Liver (tissue), 3 donors: ENCODE results near the gene COPS8.

ENCODE experiments used
- EGR1 ChIP-seq, 2 donors: IDR thresholded peaks; 2 replicates each; pipeline ENCODE4 v1.6.1; 2016 to 2018; ENCODE audit warnings: antibody characterized with exemption in 2 of 2, low read depth in 2 of 2
- GABPA ChIP-seq, 2 donors: IDR thresholded peaks in 1 of 2; conservative IDR thresholded peaks in 1 of 2; 2 replicates each; pipeline ENCODE4 v1.6.1; 2016; ENCODE audit warnings: antibody characterized with exemption in 2 of 2, mild to moderate bottlenecking in 1 of 2, moderate library complexity in 1 of 2
- HNF4G ChIP-seq: IDR thresholded peaks from 2 replicates; pipeline ENCODE4 v1.6.1; 2016; ENCODE audit warnings: antibody characterized with exemption
- SP1 ChIP-seq: IDR thresholded peaks from 2 replicates; pipeline ENCODE4 v1.6.1; 2018; ENCODE audit warnings: antibody characterized with exemption, mild to moderate bottlenecking
- YY1 ChIP-seq: IDR thresholded peaks from 2 replicates; pipeline ENCODE4 v1.6.1; 2016; ENCODE audit warnings: antibody characterized with exemption, mild to moderate bottlenecking
- TF ChIP-seq, protein P1 (sequence below): IDR thresholded peaks from 2 replicates; pipeline ENCODE4 v1.6.1; 2016; ENCODE audit warnings: antibody characterized with exemption
- TF ChIP-seq, protein P2 (sequence below): fragments of 150-350 bp; IDR thresholded peaks from 2 replicates; pipeline ENCODE4 v1.5.1; 2017; ENCODE audit warnings: improper control_type of control experiment, low read depth, low read length; ENCODE audit not compliant: missing input control
- TF ChIP-seq, protein P3 (sequence below): IDR thresholded peaks from 2 replicates; pipeline ENCODE4 v1.6.1; 2016; ENCODE audit warnings: antibody characterized with exemption
- donor health status: healthy.
- donor health status: healthy.

DNA sequence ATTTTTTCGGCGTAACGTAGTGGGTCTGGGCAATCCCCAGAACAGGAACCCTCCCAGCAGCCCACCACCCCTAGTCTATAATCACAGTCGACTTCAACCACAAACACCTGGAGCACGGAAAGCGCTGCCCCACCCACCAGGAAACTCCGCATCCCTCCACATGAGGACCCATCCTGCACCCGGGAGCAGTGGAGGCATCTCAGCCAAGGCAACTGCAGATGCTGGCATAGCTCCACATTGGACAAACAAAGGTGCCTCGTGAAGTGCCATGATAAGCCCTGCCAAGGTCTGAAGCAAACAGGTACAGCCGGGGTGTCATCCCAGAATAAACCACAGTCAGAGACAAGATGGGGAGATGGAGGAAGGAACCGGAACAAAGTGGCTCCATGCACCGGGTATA lies 24.3 kb upstream of the COPS8 start:
- TF ChIP-seq, protein P1, sequence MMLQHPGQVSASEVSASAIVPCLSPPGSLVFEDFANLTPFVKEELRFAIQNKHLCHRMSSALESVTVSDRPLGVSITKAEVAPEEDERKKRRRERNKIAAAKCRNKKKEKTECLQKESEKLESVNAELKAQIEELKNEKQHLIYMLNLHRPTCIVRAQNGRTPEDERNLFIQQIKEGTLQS: no peak
- TF ChIP-seq, protein P2, sequence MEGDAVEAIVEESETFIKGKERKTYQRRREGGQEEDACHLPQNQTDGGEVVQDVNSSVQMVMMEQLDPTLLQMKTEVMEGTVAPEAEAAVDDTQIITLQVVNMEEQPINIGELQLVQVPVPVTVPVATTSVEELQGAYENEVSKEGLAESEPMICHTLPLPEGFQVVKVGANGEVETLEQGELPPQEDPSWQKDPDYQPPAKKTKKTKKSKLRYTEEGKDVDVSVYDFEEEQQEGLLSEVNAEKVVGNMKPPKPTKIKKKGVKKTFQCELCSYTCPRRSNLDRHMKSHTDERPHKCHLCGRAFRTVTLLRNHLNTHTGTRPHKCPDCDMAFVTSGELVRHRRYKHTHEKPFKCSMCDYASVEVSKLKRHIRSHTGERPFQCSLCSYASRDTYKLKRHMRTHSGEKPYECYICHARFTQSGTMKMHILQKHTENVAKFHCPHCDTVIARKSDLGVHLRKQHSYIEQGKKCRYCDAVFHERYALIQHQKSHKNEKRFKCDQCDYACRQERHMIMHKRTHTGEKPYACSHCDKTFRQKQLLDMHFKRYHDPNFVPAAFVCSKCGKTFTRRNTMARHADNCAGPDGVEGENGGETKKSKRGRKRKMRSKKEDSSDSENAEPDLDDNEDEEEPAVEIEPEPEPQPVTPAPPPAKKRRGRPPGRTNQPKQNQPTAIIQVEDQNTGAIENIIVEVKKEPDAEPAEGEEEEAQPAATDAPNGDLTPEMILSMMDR: no peak
- TF ChIP-seq SP1 (no peak), GABPA (IDR thresholded peaks at IDR 0.05 in 1 of 2, conservative IDR thresholded peaks at IDR 0.05 in 1 of 2) (no peak), EGR1 (IDR thresholded peaks at IDR 0.05; ENCODE audit: low read depth in 2 of 2) (no peak), YY1 (no peak), HNF4G (no peak)
- TF ChIP-seq, protein P3, sequence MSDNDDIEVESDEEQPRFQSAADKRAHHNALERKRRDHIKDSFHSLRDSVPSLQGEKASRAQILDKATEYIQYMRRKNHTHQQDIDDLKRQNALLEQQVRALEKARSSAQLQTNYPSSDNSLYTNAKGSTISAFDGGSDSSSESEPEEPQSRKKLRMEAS: no peak
